ENCODE results near the gene IQGAP2. TPM values are rescaled to one million over a fixed set of nuclear protein-coding genes. Genes with fewer than 3 reads are reported as not detected.

IQGAP2 gene
- total and polyA plus RNA-seq, 3 donors from 2014 or later, result 33.5 to 78.6 (median 60.2) TPM

DNA sequence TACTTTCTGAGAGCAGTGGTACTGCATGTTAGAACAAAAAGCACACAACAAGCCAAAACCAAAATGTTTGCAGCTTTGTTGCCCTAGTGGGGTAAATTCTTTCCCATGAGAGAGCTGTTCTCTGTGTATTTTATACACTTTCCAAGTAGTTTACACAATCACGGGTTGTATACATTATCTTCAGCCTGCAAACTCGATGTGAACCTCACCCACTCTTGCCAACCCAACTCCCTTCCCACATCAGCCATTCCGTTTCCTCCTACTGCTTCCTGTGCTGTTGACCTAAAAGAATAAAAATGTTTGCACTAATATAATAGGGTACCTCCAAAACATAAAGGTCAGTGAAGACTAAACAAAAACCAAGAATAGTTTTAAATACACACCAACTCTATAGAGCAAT lies 47.0 kb downstream of the IQGAP2 start:
- TF ChIP-seq CTCF (IDR thresholded peaks at IDR 0.05), result no peak
- Histone ChIP-seq H3K27ac (no peak overlapping the region), H3K4me1 (no peaks in the 10 kb centered on the region), H3K36me3 (ENCODE audit: low read depth, missing control alignments) (no peaks in the 10 kb centered on the region), H3K4me3 (no peak overlapping the region), H3K9me3 (no peaks in the 10 kb centered on the region), H3K27me3 (no peaks in the 10 kb centered on the region)
- intact Hi-C loops (cut with DNase I; ENCODE audit: low total_unique reads), result no loop called here
- DNase-seq, result no peak
- WGBS, 2 donors, result 47 to 51% methylated on average over 3 of the region's 3 CpGs

DNA sequence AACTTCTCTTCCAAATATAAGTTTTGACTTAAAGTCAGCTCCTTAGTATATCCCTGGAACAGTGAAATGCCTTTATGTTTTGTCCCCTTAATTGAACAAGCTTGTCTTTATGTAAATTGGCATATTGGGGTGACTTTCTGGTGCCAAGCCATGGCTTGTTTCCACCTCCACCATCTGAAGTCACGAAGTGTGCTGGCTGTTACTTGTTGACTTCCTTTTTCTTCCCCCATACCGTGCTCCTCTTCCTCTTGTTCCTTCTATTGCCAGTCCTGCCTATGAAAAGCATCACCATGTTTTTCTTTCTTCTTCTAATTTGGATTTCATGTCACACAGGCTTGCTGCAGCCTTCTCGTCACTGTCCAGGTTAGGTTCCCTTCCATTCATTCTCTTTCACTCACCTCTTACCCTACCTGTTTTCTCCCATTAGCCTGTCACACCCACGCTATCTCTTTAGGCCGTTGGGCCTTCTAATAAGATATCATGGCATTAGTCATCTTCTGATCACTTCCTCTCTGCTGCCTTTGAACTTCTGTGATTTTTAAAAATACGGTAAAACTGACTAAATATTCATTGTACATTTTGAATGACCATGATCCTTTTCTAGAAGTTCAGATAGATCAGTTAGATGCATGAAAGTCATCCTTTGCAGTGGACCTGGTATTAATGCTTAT lies 48.1 kb downstream of the IQGAP2 start:
- 72 to 83% methylated on average over 6 of the region's 6 CpGs for WGBS, 2 donors
- Histone ChIP-seq H3K4me3 (no peak overlapping the region), H3K9me3 (no peaks in the 10 kb centered on the region), H3K4me1 (no peaks in the 10 kb centered on the region), H3K27ac (no peak overlapping the region), H3K36me3 (ENCODE audit: low read depth, missing control alignments) (no peaks in the 10 kb centered on the region), H3K27me3 (no peaks in the 10 kb centered on the region)
- no peak for TF ChIP-seq CTCF (IDR thresholded peaks at IDR 0.05)
- no peak for DNase-seq
- intact Hi-C loops (cut with DNase I; ENCODE audit: low total_unique reads), result no loop called here

- Histone ChIP-seq H3K4me1 (no peaks in the 10 kb centered on the region), H3K9me3 (no peaks in the 10 kb centered on the region), H3K27ac (no peak overlapping the region), H3K27me3 (no peaks in the 10 kb centered on the region), H3K4me3 (no peak overlapping the region), H3K36me3 (ENCODE audit: low read depth, missing control alignments) (no peaks in the 10 kb centered on the region)
- no peak for DNase-seq
- TF ChIP-seq CTCF (IDR thresholded peaks at IDR 0.05) (no peak), POLR2A (IDR thresholded peaks at IDR 0.05) (no peak)
- WGBS, 2 donors, result 62 to 91% methylated on average over 4 of the region's 4 CpGs
- intact Hi-C loops (cut with DNase I; ENCODE audit: low total_unique reads), result no loop called here
Measured at GRCh38 chr5:76455531-76456133, 52.5 kb downstream of the IQGAP2 start.

DNA sequence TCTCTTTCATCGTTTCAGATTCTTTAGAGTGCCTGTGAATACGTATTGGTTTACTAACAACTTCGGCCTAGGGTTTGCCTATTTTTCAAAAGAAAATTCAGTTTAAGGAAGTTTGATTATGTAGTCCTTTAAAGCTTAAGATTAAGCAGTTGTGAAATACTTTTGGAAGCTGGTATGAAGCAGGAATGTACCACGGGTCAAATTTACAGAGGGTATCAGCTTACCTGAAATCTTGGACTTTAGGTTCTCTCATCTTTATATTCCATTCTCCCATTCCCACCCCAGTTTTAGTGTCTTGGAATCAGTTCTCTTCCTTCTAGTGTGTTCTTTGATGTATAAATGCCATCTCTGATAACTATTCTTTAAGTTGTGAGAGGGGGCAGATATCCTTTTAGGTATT lies 53.2 kb downstream of the IQGAP2 start:
- H3K27ac ChIP-seq, result no peak overlapping the region
- H3K36me3 ChIP-seq (ENCODE audit: low read depth, missing control alignments), result no peaks in the 10 kb centered on the region
- TF ChIP-seq CTCF (IDR thresholded peaks at IDR 0.05) (no peak), POLR2A (IDR thresholded peaks at IDR 0.05) (no peak)
- no peaks in the 10 kb centered on the region for H3K9me3 ChIP-seq
- intact Hi-C loops (cut with DNase I; ENCODE audit: low total_unique reads), result no loop called here
- no peak for DNase-seq
- H3K4me1 ChIP-seq, result no peaks in the 10 kb centered on the region
- H3K4me3 ChIP-seq, result no peak overlapping the region
- no peaks in the 10 kb centered on the region for H3K27me3 ChIP-seq
- 90 to 94% methylated on average over 4 of the region's 4 CpGs for WGBS, 2 donors

Measured in testis (tissue), 3 donors.